HG02610 (cell line): ENCODE results near the gene TXNDC15.
"Not testable (repeated sequence)": the region's sequence is repeated elsewhere in the genome, so short reads cannot be mapped to it uniquely, and the experiment has no call there.

Experiments
- ATAC-seq: cut with Tn5 transposase; IDR thresholded peaks from one replicate; pipeline ENCODE4 v1.9.1; 2021; ENCODE audit warnings: mild to moderate bottlenecking, moderate library complexity; ENCODE audit not compliant: unreplicated experiment

The TXNDC15 gene

GRCh38 chr5:134877159-134877558 lies 3.0 kb downstream of the TXNDC15 start:
- peak; percentile 30 for ATAC-seq

- ATAC-seq: no peak
Measured at GRCh38 chr5:134878403-134878802, 4.2 kb downstream of the TXNDC15 start.

GRCh38 chr5:134879456-134879855 lies 5.3 kb downstream of the TXNDC15 start:
- no peak for ATAC-seq

GRCh38 chr5:134880937-134881336 lies 6.8 kb downstream of the TXNDC15 start:
- not testable (repeated sequence) for ATAC-seq

GRCh38 chr5:134881711-134882110 lies 7.5 kb downstream of the TXNDC15 start:
- ATAC-seq: not testable (repeated sequence)

GRCh38 chr5:134887593-134888159 lies 13.5 kb downstream of the TXNDC15 start:
- ATAC-seq: no peak

GRCh38 chr5:134889335-134889734 lies 15.2 kb downstream of the TXNDC15 start:
- ATAC-seq: no peak

GRCh38 chr5:134891473-134891872 lies 17.3 kb downstream of the TXNDC15 start:
- no peak for ATAC-seq

- ATAC-seq: no peak
Measured at GRCh38 chr5:134892282-134892681, 18.1 kb downstream of the TXNDC15 start.

GRCh38 chr5:134892926-134893325 lies 18.8 kb downstream of the TXNDC15 start:
- ATAC-seq: no peak

- no peak for ATAC-seq
Measured at GRCh38 chr5:134893748-134894505, 19.8 kb downstream of the TXNDC15 start.

GRCh38 chr5:134902071-134902801 lies 28.1 kb downstream of the TXNDC15 start:
- peak; percentile 27 for ATAC-seq

GRCh38 chr5:134904610-134905245 lies 30.6 kb downstream of the TXNDC15 start, which contains the start of gene PCBD2:
PCBD2 (plus strand) TSS chr5:134905131; CDS start chr5:134905140, 9 bp downstream.
- ATAC-seq: peak; percentile 85

- ATAC-seq: peak; percentile 16
Measured at GRCh38 chr5:134905246-134905996, 31.2 kb downstream of the TXNDC15 start.

- ATAC-seq: no peak
Measured at GRCh38 chr5:134906811-134907210, 32.6 kb downstream of the TXNDC15 start.

- ATAC-seq: not testable (repeated sequence)
Measured at GRCh38 chr5:134910752-134911151, 36.6 kb downstream of the TXNDC15 start.

GRCh38 chr5:134911285-134912206 lies 37.4 kb downstream of the TXNDC15 start:
- ATAC-seq: no peak

- ATAC-seq: no peak
Measured at GRCh38 chr5:134913254-134913653, 39.1 kb downstream of the TXNDC15 start.

GRCh38 chr5:134913795-134914194 lies 39.6 kb downstream of the TXNDC15 start:
- no peak for ATAC-seq
